Hematopoietic multipotent progenitor cell (in vitro differentiated cells): ENCODE results near the gene CNRIP1. TPM values are rescaled to one million over a fixed set of nuclear protein-coding genes. Genes with fewer than 3 reads are reported as not detected.
"Not testable (repeated sequence)": the region's sequence is repeated elsewhere in the genome, so short reads cannot be mapped to it uniquely, and the experiment has no call there.

ENCODE experiments used
- DNase-seq, 3 donors: peaks; one replicate each; pipeline ENCODE4 v3.0.0-alpha.2; 2011 to 2015; ENCODE audit warnings: low read depth in 2 of 3, low spot score in 2 of 3
- total RNA-seq: library from RNA; depleted of rRNA; stranded (reverse); fragments of >200 nt; gene quantifications from one replicate; pipeline ENCODE4 v1.2.3, GENCODE V29; 2012

Gene CNRIP1
- 40.7 TPM for total RNA-seq

GRCh38 chr2:68319398-68320117, at the start of gene CNRIP1:
Gene CNRIP1, minus strand, starts transcription at chr2:68319949. Its CDS starts 549 bp downstream, at chr2:68319400.
- peak in 2 of 3 donors; percentile 26 to 34 for DNase-seq

GRCh38 chr2:68369337-68369734, 49.6 kb upstream of the CNRIP1 start:
- DNase-seq, result no peak

- no peak for DNase-seq
Measured at GRCh38 chr2:68368654-68369336, 49.0 kb upstream of the CNRIP1 start.

DNA sequence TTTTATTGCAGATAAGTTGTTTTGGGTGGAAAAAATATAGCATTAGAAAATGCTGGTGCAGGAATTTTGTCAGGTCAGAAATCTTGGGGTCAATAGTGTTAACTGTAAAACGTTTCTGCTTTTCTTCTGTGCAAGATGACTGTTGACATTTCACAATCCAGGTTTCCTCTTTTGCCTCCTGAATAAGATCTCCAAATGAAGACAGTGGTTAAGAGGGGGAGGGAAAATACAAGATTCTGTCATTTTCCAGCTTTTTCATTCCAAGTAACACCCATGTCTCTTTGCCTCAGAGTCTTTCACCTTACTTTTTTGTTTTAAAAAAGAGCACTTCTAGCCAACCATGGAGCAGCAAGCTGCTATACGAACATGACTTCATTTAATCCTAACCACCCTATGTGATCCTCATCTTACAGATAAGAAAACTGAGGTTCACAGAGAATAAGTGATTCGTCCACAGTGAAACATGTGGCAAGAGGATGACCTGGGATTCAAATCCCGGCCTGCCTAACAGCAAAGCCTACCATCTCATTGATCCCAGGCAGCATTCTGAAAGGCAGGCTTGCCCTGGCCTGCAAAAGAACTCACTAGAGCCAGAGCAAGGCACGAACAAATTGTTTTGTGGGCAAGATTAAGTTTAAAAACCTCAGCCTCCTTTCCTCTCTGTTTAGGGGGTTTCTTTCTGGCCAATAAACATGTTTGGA, 48.4 kb upstream of the CNRIP1 start:
- DNase-seq, result peak in 1 of 3 donors; percentile 18

DNA sequence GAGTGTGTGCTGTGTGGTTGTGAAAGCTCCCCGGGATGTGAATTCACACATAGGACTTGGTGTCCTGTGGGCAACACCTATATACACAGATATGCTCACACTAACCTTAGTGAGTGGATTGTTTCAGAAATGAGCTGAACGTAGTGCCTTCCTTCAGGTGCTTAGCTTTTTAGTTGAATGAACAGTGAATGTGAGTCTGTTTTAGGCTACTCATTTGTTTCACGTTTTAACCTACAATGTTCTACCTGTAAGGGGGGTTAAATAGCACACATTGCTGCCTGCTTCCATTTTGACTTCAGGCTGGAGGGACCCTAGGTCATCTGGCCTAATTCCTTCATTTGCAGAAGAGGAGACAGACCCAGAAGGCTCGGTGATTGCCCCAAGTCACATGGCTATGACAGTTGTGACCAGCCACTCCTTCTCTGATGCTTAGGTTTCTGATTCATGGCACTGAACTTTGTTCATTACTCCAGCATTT, 46.4 kb upstream of the CNRIP1 start:
- peak in 1 of 3 donors; percentile 35 for DNase-seq

DNA sequence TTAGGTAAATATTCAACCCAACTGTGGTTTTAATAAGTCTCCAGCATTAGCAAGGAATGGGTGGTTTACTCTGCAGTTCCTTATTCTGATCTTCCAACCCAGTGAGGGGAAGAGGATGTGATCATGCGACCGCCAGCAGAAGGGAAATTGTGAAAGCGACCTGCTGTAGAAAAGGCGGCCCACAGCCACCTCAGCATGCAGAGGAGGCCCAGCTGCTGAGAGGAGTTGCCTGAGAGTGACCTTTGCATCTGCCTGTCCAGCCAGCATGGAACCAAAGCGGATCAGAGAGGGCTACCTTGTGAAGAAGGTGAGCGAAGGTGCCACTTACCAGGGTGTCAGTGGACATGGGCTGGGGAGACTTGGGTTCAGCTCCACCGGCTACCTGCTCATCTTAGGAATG, 45.3 kb upstream of the CNRIP1 start, which contains the start of gene PLEK:
Gene PLEK, plus strand, starts transcription at position 196 of the 400 bp plus-strand sequence. Its CDS starts 70 bp downstream, at position 266.
- peak in 2 of 3 donors; percentile 82 to 85 for DNase-seq

- no peak for DNase-seq
Measured at GRCh38 chr2:68363721-68364120, 44.0 kb upstream of the CNRIP1 start.

DNA sequence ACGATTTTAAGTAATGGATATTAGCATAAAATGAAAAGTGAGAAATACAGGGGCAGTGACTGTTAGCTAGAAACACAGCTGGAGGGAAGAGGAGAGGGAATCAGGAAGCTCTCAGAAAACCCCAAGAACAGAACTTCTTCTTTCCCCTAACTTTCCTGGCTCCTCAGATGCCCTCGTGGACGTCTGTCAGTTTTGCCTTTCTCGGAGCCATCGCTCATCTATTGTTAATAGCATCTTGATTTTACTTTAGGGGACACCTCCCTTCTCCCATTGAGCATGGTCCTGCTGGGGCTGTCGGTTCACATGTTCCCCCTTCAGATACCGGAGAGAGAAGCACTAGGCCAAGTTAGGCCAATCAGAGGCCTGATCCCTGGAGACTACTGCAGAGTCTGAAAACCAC, 43.0 kb upstream of the CNRIP1 start:
- no peak for DNase-seq

- peak; percentile 55 to 86 (median 83) for DNase-seq
Measured at GRCh38 chr2:68362069-68362468, 42.3 kb upstream of the CNRIP1 start.

DNA sequence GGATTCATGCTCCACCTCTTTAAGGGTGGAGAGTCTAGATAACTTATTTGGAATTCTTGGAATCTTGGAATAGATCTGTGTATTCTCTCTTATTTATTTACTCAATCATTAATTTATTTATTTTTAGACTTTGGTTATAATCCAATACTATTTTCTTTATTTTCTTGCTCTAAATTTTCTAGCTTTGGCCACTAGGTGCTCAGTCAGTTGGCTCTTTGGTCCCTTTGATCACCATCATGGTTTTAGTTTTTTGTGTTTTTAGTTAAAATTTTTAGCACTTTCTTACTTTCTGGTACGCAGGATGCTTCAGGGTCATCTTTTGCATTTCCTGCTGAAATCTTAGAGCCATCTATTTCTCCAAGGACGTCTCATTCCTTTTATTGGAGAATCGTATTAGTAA, 40.1 kb upstream of the CNRIP1 start:
- DNase-seq, result no peak

- DNase-seq, result peak in 2 of 3 donors; percentile 56 to 70
Measured at GRCh38 chr2:68357605-68358337, 38.0 kb upstream of the CNRIP1 start.

GRCh38 chr2:68356599-68357239, 37.0 kb upstream of the CNRIP1 start:
- DNase-seq, result no peak

DNA sequence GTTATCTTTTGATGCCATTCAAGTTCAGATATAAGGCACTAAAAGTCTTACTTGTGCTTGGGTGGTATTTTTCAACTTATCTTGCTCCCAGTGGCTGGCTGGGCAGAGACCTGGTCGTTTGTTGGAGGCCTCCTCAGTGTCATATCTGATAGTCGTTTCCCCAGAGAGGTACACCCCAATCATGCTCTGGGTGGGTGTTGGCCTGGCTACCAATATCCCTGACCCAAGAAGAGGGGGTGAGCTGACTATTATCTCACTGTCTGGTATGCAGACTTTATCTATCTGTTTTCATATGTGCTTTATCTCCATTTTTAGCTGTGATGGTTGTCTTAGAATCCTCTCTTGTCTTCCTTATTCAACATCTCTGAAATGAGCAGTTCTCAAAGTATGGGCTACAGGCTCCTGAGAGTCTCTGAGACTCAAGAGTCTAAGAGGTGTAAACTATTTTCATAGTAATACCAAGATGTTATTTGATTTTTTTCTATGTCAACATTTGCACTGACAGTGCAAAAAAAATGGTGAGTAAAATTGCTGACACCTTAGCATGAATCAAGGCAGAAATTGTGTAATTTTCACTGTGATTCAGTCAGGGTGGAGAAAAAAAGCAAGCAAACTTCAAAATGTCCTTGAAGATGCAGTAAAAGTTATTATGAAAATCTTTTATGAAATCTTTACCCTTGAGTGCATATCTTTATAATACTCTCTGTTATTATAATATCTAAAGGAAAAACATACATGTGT, 33.1 kb upstream of the CNRIP1 start:
- peak in 1 of 3 donors; percentile 52 for DNase-seq

- DNase-seq, result no peak
Measured at GRCh38 chr2:68351997-68352396, 32.2 kb upstream of the CNRIP1 start.

DNA sequence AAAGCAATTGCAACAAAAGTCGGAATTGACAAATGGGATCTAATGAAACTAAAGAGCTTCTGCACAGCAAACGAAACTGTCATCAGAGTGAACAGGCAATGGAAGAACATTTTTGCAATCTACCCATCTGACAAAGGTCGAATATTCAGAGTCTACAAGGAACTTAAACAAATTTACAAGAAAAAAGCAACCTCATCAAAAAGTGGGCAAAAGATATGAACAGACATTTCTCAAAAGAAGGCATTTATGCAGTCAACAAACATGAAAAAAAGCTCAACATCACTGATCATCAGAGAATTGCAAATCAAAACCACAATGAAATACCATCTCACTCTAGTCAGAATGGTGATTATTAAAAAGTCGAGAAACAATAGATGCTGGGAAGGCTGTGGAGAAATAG, 29.3 kb upstream of the CNRIP1 start:
- not testable (repeated sequence) for DNase-seq

DNA sequence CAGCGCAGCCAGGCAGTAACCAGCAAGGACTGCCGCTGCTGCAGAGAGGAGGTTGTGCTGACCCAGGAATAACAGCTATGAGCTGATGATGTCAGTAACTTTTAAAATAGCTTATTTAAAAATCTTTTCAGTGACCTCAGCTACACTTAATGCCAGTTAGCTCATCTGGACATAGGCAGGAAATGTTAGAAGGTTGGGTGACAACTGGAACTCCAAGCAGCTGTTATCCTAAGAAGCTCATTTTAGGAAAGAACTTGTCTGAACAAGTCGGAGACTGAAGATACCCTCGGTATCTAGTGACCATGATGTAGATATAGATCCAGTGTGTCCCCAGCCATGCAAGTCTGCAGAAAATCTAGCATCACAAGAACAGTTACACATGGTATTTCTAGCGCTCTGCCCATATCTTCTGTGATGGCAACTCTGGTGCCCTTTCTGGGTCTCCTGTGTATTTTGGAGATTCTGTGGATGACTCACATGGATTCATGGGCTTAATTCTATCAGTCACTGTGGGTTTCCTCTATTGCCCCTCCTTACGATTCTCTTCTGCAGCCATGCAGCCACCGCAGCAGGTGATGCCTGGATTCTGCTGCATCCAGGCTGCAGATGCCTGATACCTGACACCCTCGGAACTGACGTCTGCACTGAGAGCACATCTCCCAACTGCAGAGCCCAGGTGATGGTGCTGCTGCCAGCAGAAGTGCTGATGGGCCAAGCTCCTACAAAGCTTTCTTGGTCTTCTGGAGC, 25.6 kb upstream of the CNRIP1 start:
- no peak for DNase-seq

- no peak for DNase-seq
Measured at GRCh38 chr2:68344031-68344430, 24.3 kb upstream of the CNRIP1 start.

GRCh38 chr2:68342470-68342869, 22.7 kb upstream of the CNRIP1 start:
- DNase-seq, result no peak

DNA sequence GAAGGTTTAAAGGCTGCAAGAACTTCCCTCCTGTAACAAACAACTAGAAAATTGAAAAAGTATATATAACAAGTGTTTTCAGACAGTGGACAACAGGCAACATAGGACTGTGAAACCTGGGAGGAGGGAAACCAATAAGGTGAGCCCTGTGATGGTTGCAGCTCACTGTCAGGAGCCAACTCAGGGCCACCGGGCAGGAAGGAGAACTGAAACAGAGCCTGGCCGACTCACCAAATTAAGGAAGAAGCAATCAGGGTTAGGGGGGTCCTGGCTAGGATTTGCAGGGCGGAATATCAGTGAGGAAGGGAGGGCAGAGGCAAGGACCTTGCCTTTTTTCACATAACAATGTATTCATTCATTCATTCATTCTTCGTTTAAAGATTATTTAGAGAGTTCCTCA, 21.8 kb upstream of the CNRIP1 start:
- DNase-seq, result no peak
